GM19035 (cell line): ENCODE measurements around the gene COPZ1.

Source experiments
- ATAC-seq: cut with Tn5 transposase; IDR thresholded peaks from one replicate; pipeline ENCODE4 v1.9.1; 2021; ENCODE audit not compliant: unreplicated experiment

COPZ1 gene

GRCh38 chr12:54376596-54376995, 51.7 kb downstream of the COPZ1 start:
- ATAC-seq, result no peak

GRCh38 chr12:54377007-54377406, 52.1 kb downstream of the COPZ1 start:
- ATAC-seq, result no peak

GRCh38 chr12:54377797-54378515, 53.0 kb downstream of the COPZ1 start:
- ATAC-seq, result no peak

- ATAC-seq, result no peak
Observed at GRCh38 chr12:54378796-54379397, 54.0 kb downstream of the COPZ1 start.

- peak; percentile 82 for ATAC-seq
Observed at GRCh38 chr12:54379398-54380201, 54.7 kb downstream of the COPZ1 start.

- no peak for ATAC-seq
Observed at GRCh38 chr12:54381136-54381535, 56.2 kb downstream of the COPZ1 start.

GRCh38 chr12:54383041-54383609, 58.2 kb downstream of the COPZ1 start:
- no peak for ATAC-seq

GRCh38 chr12:54384591-54385041, 59.7 kb downstream of the COPZ1 start, which contains the start of gene ZNF385A:
Gene ZNF385A (minus strand): TSS chr12:54384733. CDS start chr12:54384514, 219 bp downstream.
- no peak for ATAC-seq

GRCh38 chr12:54385251-54385914, 60.5 kb downstream of the COPZ1 start:
- ATAC-seq, result no peak

GRCh38 chr12:54386403-54387113, 61.6 kb downstream of the COPZ1 start:
- ATAC-seq, result no peak

- ATAC-seq, result no peak
Observed at GRCh38 chr12:54387114-54387467, 62.2 kb downstream of the COPZ1 start.

- no peak for ATAC-seq
Observed at GRCh38 chr12:54388237-54389133, 63.6 kb downstream of the COPZ1 start.

GRCh38 chr12:54389134-54389508, 64.2 kb downstream of the COPZ1 start:
- no peak for ATAC-seq

GRCh38 chr12:54389607-54390175, 64.8 kb downstream of the COPZ1 start:
- ATAC-seq, result no peak

- no peak for ATAC-seq
Observed at GRCh38 chr12:54390176-54390667, 65.3 kb downstream of the COPZ1 start.

- ATAC-seq, result no peak
Observed at GRCh38 chr12:54390668-54391551, 66.0 kb downstream of the COPZ1 start.

- ATAC-seq, result no peak
Observed at GRCh38 chr12:54392485-54393206, 67.7 kb downstream of the COPZ1 start.
